ENCODE measurements around the gene ANKK1. TPM values are rescaled to one million over a fixed set of nuclear protein-coding genes. Genes with fewer than 3 reads are reported as not detected.

ANKK1 gene
- total and polyA plus RNA-seq, 2 donors (not counting 1 experiment from before 2014, with no cell fraction given), result 0.89 to 5.3 TPM

DNA sequence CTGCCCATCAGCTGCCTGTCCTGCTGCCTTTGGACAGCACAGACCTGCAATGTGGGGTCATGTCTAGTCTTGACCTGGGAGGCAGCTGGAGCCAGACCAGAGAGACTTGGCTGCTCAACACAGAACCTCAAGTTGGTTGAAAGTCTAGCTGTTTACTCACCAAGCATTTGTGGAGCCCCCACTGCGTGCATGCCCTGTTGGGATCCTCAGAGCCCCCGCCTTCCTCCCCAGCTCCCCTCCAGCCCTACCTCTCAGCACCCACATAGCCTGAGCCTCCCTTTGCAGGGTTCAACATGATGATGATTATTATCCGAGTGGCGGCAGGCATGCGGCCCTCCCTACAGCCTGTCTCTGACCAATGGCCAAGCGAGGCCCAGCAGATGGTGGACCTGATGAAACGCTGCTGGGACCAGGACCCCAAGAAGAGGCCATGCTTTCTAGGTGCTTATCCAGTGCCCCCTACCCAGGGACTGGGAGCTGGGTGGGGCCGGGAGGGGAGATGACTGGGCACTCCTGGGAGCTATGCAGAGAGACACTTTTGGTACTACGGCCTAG is 8.3 kb downstream of the ANKK1 start:
- Histone ChIP-seq H3K27me3 (replicated peaks in 1 of 4; ENCODE audit: control extremely low read depth in 1 of 4, control insufficient read depth in 3 of 4, insufficient read depth in 4 of 4, low read length in 3 of 4) (peaks cover 0 to 6% (median 3%) of the 10 kb centered on the region in 4 experiments), H3K79me2 (ENCODE audit: control insufficient read depth, insufficient read depth, low read length) (no peaks in the 10 kb centered on the region), H3K9me3 (ENCODE audit: control extremely low read depth in 1 of 3, control insufficient read depth in 2 of 3, insufficient read depth in 1 of 3, low read length in 2 of 3) (no peaks in the 10 kb centered on the region), H3K4me3 (ENCODE audit: control extremely low read depth in 1 of 5, extremely low read depth in 1 of 5, insufficient read depth in 1 of 5, low read depth in 2 of 5, low read length in 4 of 5) (no peak overlapping the region), H3K4me2 (replicated peaks; ENCODE audit: low read depth, low read length, poor library complexity, severe bottlenecking) (no peak overlapping the region), H3K9ac (ENCODE audit: low read length) (no peak overlapping the region), H3K4me1 (ENCODE audit: control insufficient read depth in 2 of 2, insufficient read depth in 2 of 2, low read length in 2 of 2) (no peaks in the 10 kb centered on the region), H2AFZ (ENCODE audit: insufficient read depth, low read depth, low read length, poor library complexity, severe bottlenecking) (no peak overlapping the region), H3K27ac (ENCODE audit: low read length in 2 of 2) (no peak overlapping the region), H3K36me3 (replicated peaks in 1 of 2; ENCODE audit: control extremely low read depth in 1 of 2, control insufficient read depth in 1 of 2, extremely low read depth in 1 of 2, insufficient read depth in 2 of 2, low read length in 1 of 2) (no peaks in the 10 kb centered on the region), H4K20me1 (ENCODE audit: control insufficient read depth, insufficient read depth, low read length, poor library complexity, severe bottlenecking) (no peaks in the 10 kb centered on the region)
- no peak overlapping the region for H3K27ac Mint-ChIP-seq
- H3K9me3 Mint-ChIP-seq (ENCODE audit: insufficient read depth), result no peaks in the 10 kb centered on the region
- intact Hi-C loops (cut with micrococcal nuclease), result no loop called here
- no peaks in the 10 kb centered on the region for H3K4me1 Mint-ChIP-seq
- no peaks in the 10 kb centered on the region for H3K27me3 Mint-ChIP-seq
- no peak for DNase-seq
- ChIA-PET POLR2A (no interaction called here), CTCF (no interaction called here)
- TF ChIP-seq, protein P1, sequence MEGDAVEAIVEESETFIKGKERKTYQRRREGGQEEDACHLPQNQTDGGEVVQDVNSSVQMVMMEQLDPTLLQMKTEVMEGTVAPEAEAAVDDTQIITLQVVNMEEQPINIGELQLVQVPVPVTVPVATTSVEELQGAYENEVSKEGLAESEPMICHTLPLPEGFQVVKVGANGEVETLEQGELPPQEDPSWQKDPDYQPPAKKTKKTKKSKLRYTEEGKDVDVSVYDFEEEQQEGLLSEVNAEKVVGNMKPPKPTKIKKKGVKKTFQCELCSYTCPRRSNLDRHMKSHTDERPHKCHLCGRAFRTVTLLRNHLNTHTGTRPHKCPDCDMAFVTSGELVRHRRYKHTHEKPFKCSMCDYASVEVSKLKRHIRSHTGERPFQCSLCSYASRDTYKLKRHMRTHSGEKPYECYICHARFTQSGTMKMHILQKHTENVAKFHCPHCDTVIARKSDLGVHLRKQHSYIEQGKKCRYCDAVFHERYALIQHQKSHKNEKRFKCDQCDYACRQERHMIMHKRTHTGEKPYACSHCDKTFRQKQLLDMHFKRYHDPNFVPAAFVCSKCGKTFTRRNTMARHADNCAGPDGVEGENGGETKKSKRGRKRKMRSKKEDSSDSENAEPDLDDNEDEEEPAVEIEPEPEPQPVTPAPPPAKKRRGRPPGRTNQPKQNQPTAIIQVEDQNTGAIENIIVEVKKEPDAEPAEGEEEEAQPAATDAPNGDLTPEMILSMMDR (IDR thresholded peaks at IDR 0.05), result no peak
- TF ChIP-seq EZH2 (IDR thresholded peaks at IDR 0.05; ENCODE audit: borderline replicate concordance, insufficient read depth, low read depth, low read length, poor library complexity, severe bottlenecking), result no peak
- ATAC-seq (ENCODE audit: low read depth), result no peak
- WGBS (ENCODE audit: insufficient coverage), result 92% methylated on average over 6 of the region's 9 CpGs
- H3K4me3 Mint-ChIP-seq, result no peak overlapping the region

DNA sequence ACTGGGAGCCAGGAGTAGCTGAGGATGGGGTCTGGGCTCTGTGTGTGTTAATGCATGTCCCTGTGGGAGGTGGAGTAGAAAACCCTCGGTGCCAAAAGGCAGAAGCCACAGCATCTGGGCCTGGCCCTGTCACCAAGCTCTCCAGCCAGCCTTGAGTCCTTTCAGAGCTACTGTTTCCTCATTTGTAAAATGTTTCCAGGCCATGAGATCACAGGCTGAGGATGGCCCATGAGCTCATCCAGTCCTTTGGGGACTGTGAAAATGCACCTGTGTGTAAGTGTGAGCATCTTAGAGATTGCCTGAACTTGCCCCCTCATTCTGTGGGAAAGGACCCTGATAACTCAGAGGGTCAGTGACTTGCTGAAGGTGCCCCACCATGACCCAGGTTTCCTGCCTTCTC is 9.1 kb downstream of the ANKK1 start:
- no peak overlapping the region for H3K4me3 ChIP-seq (ENCODE audit: control extremely low read depth in 1 of 5, extremely low read depth in 1 of 5, insufficient read depth in 1 of 5, low read depth in 2 of 5, low read length in 4 of 5)
- H3K27me3 ChIP-seq (replicated peaks in 1 of 4; ENCODE audit: control extremely low read depth in 1 of 4, control insufficient read depth in 3 of 4, insufficient read depth in 4 of 4, low read length in 3 of 4), result peaks cover 0 to 6% (median 0%) of the 10 kb centered on the region in 4 experiments
- Mint-ChIP-seq H3K4me1 (no peaks in the 10 kb centered on the region), H3K9me3 (ENCODE audit: insufficient read depth) (no peaks in the 10 kb centered on the region), H3K4me3 (no peak overlapping the region), H3K27me3 (no peaks in the 10 kb centered on the region), H3K27ac (no peak overlapping the region)
- 67% methylated on average over 1 of the region's 1 CpG for WGBS (ENCODE audit: insufficient coverage)
- H3K79me2 ChIP-seq (ENCODE audit: control insufficient read depth, insufficient read depth, low read length), result no peaks in the 10 kb centered on the region
- H2AFZ ChIP-seq (ENCODE audit: insufficient read depth, low read depth, low read length, poor library complexity, severe bottlenecking), result no peak overlapping the region
- ATAC-seq (ENCODE audit: low read depth) (no peak), DNase-seq (no peak)
- TF ChIP-seq, protein P1 (IDR thresholded peaks at IDR 0.05), result no peak
- no peak for TF ChIP-seq EZH2 (IDR thresholded peaks at IDR 0.05; ENCODE audit: borderline replicate concordance, insufficient read depth, low read depth, low read length, poor library complexity, severe bottlenecking)
- no peaks in the 10 kb centered on the region for H3K36me3 ChIP-seq (replicated peaks in 1 of 2; ENCODE audit: control extremely low read depth in 1 of 2, control insufficient read depth in 1 of 2, extremely low read depth in 1 of 2, insufficient read depth in 2 of 2, low read length in 1 of 2)
- H3K4me1 ChIP-seq (ENCODE audit: control insufficient read depth in 2 of 2, insufficient read depth in 2 of 2, low read length in 2 of 2), result no peaks in the 10 kb centered on the region
- no peak overlapping the region for H3K27ac ChIP-seq (ENCODE audit: low read length in 2 of 2)
- CTCF ChIA-PET, result interaction anchor here (0.5 kb wide), 1 partner anchor 90 kb away, joined by 3 read pairs; no protein-coding TSS in a partner anchor
- no peak overlapping the region for H3K9ac ChIP-seq (ENCODE audit: low read length)
- POLR2A ChIA-PET, result no interaction called here
- no peaks in the 10 kb centered on the region for H4K20me1 ChIP-seq (ENCODE audit: control insufficient read depth, insufficient read depth, low read length, poor library complexity, severe bottlenecking)
- H3K4me2 ChIP-seq (replicated peaks; ENCODE audit: low read depth, low read length, poor library complexity, severe bottlenecking), result no peak overlapping the region
- intact Hi-C loops (cut with micrococcal nuclease), result no loop called here
- no peaks in the 10 kb centered on the region for H3K9me3 ChIP-seq (ENCODE audit: control extremely low read depth in 1 of 3, control insufficient read depth in 2 of 3, insufficient read depth in 1 of 3, low read length in 2 of 3)

All from B cell (primary cell).